Kidney epithelial cell (primary cell): ENCODE measurements around the gene CERT1. TPM values are rescaled to one million over a fixed set of nuclear protein-coding genes. Genes with fewer than 3 reads are reported as not detected.

Experiments
- DNase-seq: peaks from one replicate; pipeline ENCODE4 v3.0.0-alpha.2; 2010; ENCODE audit warnings: low read depth
- H3K27me3 ChIP-seq: 2 replicates; pipeline ENCODE4 v1.6.0; 2011; ENCODE audit warnings: low read length; ENCODE audit not compliant: control insufficient read depth, insufficient read depth
- H3K36me3 ChIP-seq: 2 replicates; pipeline ENCODE4 v1.5.1; 2011; ENCODE audit warnings: low read length; ENCODE audit not compliant: control insufficient read depth, insufficient read depth
- H3K4me3 ChIP-seq: 2 replicates; pipeline ENCODE4 v1.5.1; 2011; ENCODE audit warnings: low read depth, mild to moderate bottlenecking, control low read depth, low read length
- CTCF ChIP-seq: IDR thresholded peaks from 2 replicates; pipeline ENCODE4 v1.5.1; 2011; ENCODE audit warnings: mild to moderate bottlenecking, moderate library complexity, low read length, control low read depth, inconsistent platforms; ENCODE audit not compliant: insufficient read depth, poor library complexity, severe bottlenecking
- total RNA-seq: library from RNA; depleted of rRNA; stranded (reverse); fragments of >200 nt; gene quantifications from 2 replicates; pipeline ENCODE4 v1.2.3, GENCODE V29; 2015

The CERT1 gene
- total RNA-seq, 1 donor from 2014 or later, result 20.3 TPM

DNA sequence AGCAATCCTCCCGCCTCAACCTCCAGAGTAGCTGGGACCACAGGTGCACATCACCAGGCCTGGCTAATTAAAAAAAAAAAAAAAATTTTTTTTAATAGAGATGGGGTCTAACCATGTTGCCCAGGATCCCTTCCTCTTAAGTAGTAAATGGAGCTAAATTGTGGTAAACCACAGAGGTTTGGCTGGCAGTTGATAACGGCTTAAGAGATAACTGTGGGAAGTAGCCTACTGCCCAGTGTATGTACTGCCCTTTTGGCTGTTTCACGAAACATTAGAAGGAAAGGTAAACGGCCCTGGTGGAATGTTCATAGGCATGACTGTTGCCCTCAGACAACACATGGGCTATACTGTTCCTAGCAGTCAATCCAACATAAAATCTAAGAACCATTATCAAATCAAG lies 130.0 kb downstream of the CERT1 start:
- no peak for TF ChIP-seq CTCF

GRCh38 chr5:75380099-75380498 lies 131.3 kb downstream of the CERT1 start:
- Histone ChIP-seq H3K4me3 (no peak overlapping the region), H3K27me3 (no peaks in the 10 kb centered on the region), H3K36me3 (no peaks in the 10 kb centered on the region)
- no peak for DNase-seq
- no peak for TF ChIP-seq CTCF

More for the DNA sequence above, 130.0 kb downstream of the CERT1 start:
- H3K27me3 ChIP-seq, result no peaks in the 10 kb centered on the region
- H3K4me3 ChIP-seq, result no peak overlapping the region
- no peaks in the 10 kb centered on the region for H3K36me3 ChIP-seq
- no peak for DNase-seq

GRCh38 chr5:75375414-75375813 lies 136.0 kb downstream of the CERT1 start:
- TF ChIP-seq CTCF, result no peak
- no peaks in the 10 kb centered on the region for H3K27me3 ChIP-seq

DNA sequence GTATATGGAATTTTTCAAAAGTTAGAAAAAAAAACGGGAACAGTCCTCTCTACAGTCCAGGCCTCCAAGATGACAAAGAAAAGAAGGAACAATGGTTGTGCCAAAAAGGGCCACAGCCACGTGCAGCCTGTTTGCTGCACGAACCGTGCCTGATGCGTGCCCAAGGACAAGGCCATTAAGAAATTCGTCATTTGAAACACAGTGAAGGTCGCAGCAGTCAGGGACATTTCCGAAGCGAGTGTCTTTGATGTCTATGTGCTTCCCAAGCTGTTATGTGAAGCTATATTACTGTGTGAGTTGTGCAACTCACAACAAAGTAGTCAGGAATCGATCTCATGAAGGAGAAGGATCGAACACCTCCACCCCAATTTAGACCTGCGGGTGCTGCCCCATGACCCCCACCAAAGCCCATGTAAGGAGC lies 137.0 kb downstream of the CERT1 start:
- H3K4me3 ChIP-seq, result no peak overlapping the region
- DNase-seq, result no peak
- TF ChIP-seq CTCF, result no peak

More at GRCh38 chr5:75375414-75375813, 136.0 kb downstream of the CERT1 start:
- DNase-seq, result no peak
- H3K4me3 ChIP-seq, result no peak overlapping the region
- no peaks in the 10 kb centered on the region for H3K36me3 ChIP-seq

DNA sequence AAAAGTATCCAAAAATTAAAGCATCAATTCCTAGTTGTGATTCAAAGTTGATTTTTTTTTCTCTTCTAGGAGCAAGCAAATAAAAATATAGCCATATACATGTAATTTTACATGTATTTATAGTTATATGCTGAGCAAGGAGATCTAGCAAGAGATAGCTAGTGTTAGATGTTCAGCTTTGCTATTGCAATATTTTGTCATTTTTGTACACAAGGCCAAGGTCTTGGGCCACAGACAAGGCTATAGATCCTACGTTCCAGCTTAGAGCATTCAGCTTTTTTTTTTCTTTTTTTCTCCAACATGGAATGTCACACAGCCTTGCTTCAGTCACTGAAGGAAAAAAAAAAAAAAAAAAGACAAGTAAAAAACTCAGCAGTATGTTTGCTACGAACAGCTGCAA lies 137.6 kb downstream of the CERT1 start:
- TF ChIP-seq CTCF, result no peak
- Histone ChIP-seq H3K36me3 (no peaks in the 10 kb centered on the region), H3K27me3 (no peaks in the 10 kb centered on the region), H3K4me3 (no peak overlapping the region)
- DNase-seq, result no peak

More for the DNA sequence above, 137.0 kb downstream of the CERT1 start:
- H3K27me3 ChIP-seq, result no peaks in the 10 kb centered on the region
- H3K36me3 ChIP-seq, result no peaks in the 10 kb centered on the region

GRCh38 chr5:75368391-75368790 lies 143.0 kb downstream of the CERT1 start:
- Histone ChIP-seq H3K4me3 (no peak overlapping the region), H3K27me3 (no peaks in the 10 kb centered on the region), H3K36me3 (no peaks in the 10 kb centered on the region)
- DNase-seq, result no peak
- TF ChIP-seq CTCF, result no peak
